Liver (tissue), 9 donors: ENCODE results near the gene SELENOI. TPM values are rescaled to one million over a fixed set of nuclear protein-coding genes. Genes with fewer than 3 reads are reported as not detected.

Source experiments
- DNase-seq: peaks from one replicate; pipeline ENCODE4 v3.0.0-alpha.2; 2017; ENCODE audit warnings: low spot score
- H3K27ac ChIP-seq, 2 donors: one replicate each; pipeline ENCODE4 v1.7.0; 2013; ENCODE audit warnings: inconsistent platforms in 2 of 2, low read length in 2 of 2, control low read depth in 1 of 2, low read depth in 1 of 2, mild to moderate bottlenecking in 1 of 2
- H3K27me3 ChIP-seq, 4 donors: one replicate each; pipeline versions ENCODE4 v1.6.1 to v1.7.0; 2013; ENCODE audit warnings: low read length in 3 of 4, inconsistent platforms in 1 of 4, mild to moderate bottlenecking in 1 of 4, moderate library complexity in 1 of 4; ENCODE audit not compliant: control insufficient read depth in 4 of 4, insufficient read depth in 4 of 4
- H3K36me3 ChIP-seq, 4 donors: one replicate each; pipeline versions ENCODE4 v1.6.1 to v1.7.0; 2013; ENCODE audit warnings: low read length in 3 of 4, mild to moderate bottlenecking in 3 of 4, low read depth in 1 of 4, moderate library complexity in 1 of 4; ENCODE audit not compliant: control insufficient read depth in 4 of 4, insufficient read depth in 3 of 4
- H3K4me1 ChIP-seq, 4 donors: one replicate each; pipeline versions ENCODE4 v1.6.1 to v1.7.0; 2013; ENCODE audit warnings: low read length in 3 of 4, mild to moderate bottlenecking in 3 of 4, moderate library complexity in 1 of 4; ENCODE audit not compliant: control insufficient read depth in 4 of 4, insufficient read depth in 4 of 4
- H3K4me3 ChIP-seq, 3 donors: one replicate each; pipeline versions ENCODE4 v1.6.1 to v1.7.0; 2013; ENCODE audit warnings: low read length in 3 of 3, control low read depth in 1 of 3, low read depth in 1 of 3, mild to moderate bottlenecking in 1 of 3
- H3K9ac ChIP-seq, 2 donors: one replicate each; pipeline ENCODE4 v1.7.0; 2013; ENCODE audit warnings: low read length in 2 of 2, mild to moderate bottlenecking in 2 of 2, moderate library complexity in 2 of 2, control low read depth in 1 of 2, low read depth in 1 of 2
- H3K9me3 ChIP-seq, 4 donors: one replicate each; pipeline versions ENCODE4 v1.6.1 to v1.7.0; 2013; ENCODE audit warnings: low read length in 3 of 4; ENCODE audit not compliant: control insufficient read depth in 4 of 4
- ATF3 ChIP-seq: IDR thresholded peaks from 2 replicates; pipeline ENCODE4 v1.6.1; 2016; ENCODE audit warnings: antibody characterized with exemption
- CTCF ChIP-seq: fragments of 150-350 bp; IDR thresholded peaks from 2 replicates; pipeline ENCODE4 v1.5.1; 2017; ENCODE audit warnings: improper control_type of control experiment, low read depth, low read length; ENCODE audit not compliant: missing input control
- EGR1 ChIP-seq, 2 donors: IDR thresholded peaks; 2 replicates each; pipeline ENCODE4 v1.6.1; 2016 to 2018; ENCODE audit warnings: antibody characterized with exemption in 2 of 2, low read depth in 2 of 2
- FOXA1 ChIP-seq: IDR thresholded peaks from 2 replicates; pipeline ENCODE4 v1.6.1; 2016; ENCODE audit warnings: antibody characterized with exemption
- FOXA2 ChIP-seq: IDR thresholded peaks from 2 replicates; pipeline ENCODE4 v1.6.1; 2016; ENCODE audit warnings: antibody characterized with exemption
- GABPA ChIP-seq, 2 donors: IDR thresholded peaks in 1 of 2; conservative IDR thresholded peaks in 1 of 2; 2 replicates each; pipeline ENCODE4 v1.6.1; 2016; ENCODE audit warnings: antibody characterized with exemption in 2 of 2, mild to moderate bottlenecking in 1 of 2, moderate library complexity in 1 of 2
- HNF4A ChIP-seq, 2 donors: conservative IDR thresholded peaks; 2 replicates each; pipeline ENCODE4 v1.6.1; 2016; ENCODE audit warnings: antibody characterized with exemption in 2 of 2, mild to moderate bottlenecking in 2 of 2
- HNF4G ChIP-seq: IDR thresholded peaks from 2 replicates; pipeline ENCODE4 v1.6.1; 2016; ENCODE audit warnings: antibody characterized with exemption
- JUND ChIP-seq, 2 donors: IDR thresholded peaks; 2 replicates each; pipeline ENCODE4 v1.6.1; 2016; ENCODE audit warnings: antibody characterized with exemption in 2 of 2
- MAX ChIP-seq: IDR thresholded peaks from 2 replicates; pipeline ENCODE4 v1.6.1; 2016; ENCODE audit warnings: antibody characterized with exemption
- NR2F2 ChIP-seq: IDR thresholded peaks from 2 replicates; pipeline ENCODE4 v1.6.1; 2016; ENCODE audit warnings: antibody characterized with exemption
- RAD21 ChIP-seq, 2 donors: IDR thresholded peaks; 2 replicates each; pipeline ENCODE4 v1.6.1; 2016; ENCODE audit warnings: antibody characterized with exemption in 2 of 2, mild to moderate bottlenecking in 2 of 2
- REST ChIP-seq: IDR thresholded peaks from 2 replicates; pipeline ENCODE4 v1.6.1; 2016; ENCODE audit warnings: antibody characterized with exemption, mild to moderate bottlenecking
- SP1 ChIP-seq: IDR thresholded peaks from 2 replicates; pipeline ENCODE4 v1.6.1; 2018; ENCODE audit warnings: antibody characterized with exemption, mild to moderate bottlenecking
- YY1 ChIP-seq: IDR thresholded peaks from 2 replicates; pipeline ENCODE4 v1.6.1; 2016; ENCODE audit warnings: antibody characterized with exemption, mild to moderate bottlenecking
- WGBS: extraction: QIAGEN DNeasy Blood & Tissue Kit; methylation state at CpG from one replicate; pipeline ENCODE4 v1.1.7; 2013; 5-methylcytosine and 5-hydroxymethylcytosine counted together
- polyA plus RNA-seq, 2 donors: library from polyadenylated mRNA; stranded (reverse) in 1 of 2; unstranded in 1 of 2; fragments of 200-250 nt in 1 of 2; fragments of >200 nt in 1 of 2; fragmentation: Nextera tagmentation in 1 of 2; extraction: Ambion mirVana in 1 of 2; gene quantifications; one replicate each; pipeline versions ENCODE4 v1.2.1 to v1.2.3, GENCODE V29; 2013 to 2015
- total RNA-seq, 2 donors: library from RNA; depleted of rRNA; stranded (reverse); fragments of >200 nt; gene quantifications; one replicate each; pipeline ENCODE4 v1.2.3, GENCODE V29; 2014
- donor health status: healthy.
- donor health status: healthy.
- donor health status: healthy.
- donor health status: healthy.
- donor health status: healthy.

Gene SELENOI
- total and polyA plus RNA-seq, 4 donors = 6.2 to 55.9 (median 17.5) TPM

- Histone ChIP-seq H3K27ac (no peak overlapping the region), H3K9me3 (no peaks in the 10 kb centered on the region), H3K9ac (no peak overlapping the region), H3K4me3 (no peak overlapping the region), H3K36me3 (peaks cover 0 to 5% (median 5%) of the 10 kb centered on the region in 4 donors), H3K27me3 (no peaks in the 10 kb centered on the region), H3K4me1 (peaks cover 0 to 4% (median 3%) of the 10 kb centered on the region in 4 donors)
- DNase-seq = no peak
- no peak for TF ChIP-seq NR2F2
- no peak for TF ChIP-seq RAD21 (IDR thresholded peaks at IDR 0.05)
- TF ChIP-seq YY1 = no peak
- no peak for TF ChIP-seq FOXA2
- WGBS = 58% methylated on average over 4 of the region's 4 CpGs
These were observed 53.9 kb downstream of the SELENOI start for GRCh38 chr2:26399771-26400376.

- TF ChIP-seq YY1 = no peak
- TF ChIP-seq EGR1 (IDR thresholded peaks at IDR 0.05; ENCODE audit: low read depth in 2 of 2) = no peak
- TF ChIP-seq FOXA1 = no peak
- no peak for TF ChIP-seq HNF4G
- no peak for TF ChIP-seq ATF3
- no peak for TF ChIP-seq REST
- no peak for TF ChIP-seq RAD21 (IDR thresholded peaks at IDR 0.05)
- no peak for TF ChIP-seq JUND (IDR thresholded peaks at IDR 0.05)
- no peak for TF ChIP-seq FOXA2
- no peak for TF ChIP-seq SP1
- no peak for TF ChIP-seq CTCF
- TF ChIP-seq NR2F2 = no peak
- TF ChIP-seq MAX = no peak
- TF ChIP-seq HNF4A (conservative IDR thresholded peaks at IDR 0.05) = no peak
- TF ChIP-seq GABPA (IDR thresholded peaks at IDR 0.05 in 1 of 2, conservative IDR thresholded peaks at IDR 0.05 in 1 of 2) = no peak
- H3K4me1 ChIP-seq = peaks cover 0 to 4% (median 3%) of the 10 kb centered on the region in 4 donors
- no peak overlapping the region for H3K4me3 ChIP-seq
- H3K27ac ChIP-seq = no peak overlapping the region
- peaks cover 0 to 5% (median 2%) of the 10 kb centered on the region in 4 donors for H3K36me3 ChIP-seq
- 88% methylated on average over 5 of the region's 5 CpGs for WGBS
- DNase-seq = no peak
- no peaks in the 10 kb centered on the region for H3K27me3 ChIP-seq
- no peaks in the 10 kb centered on the region for H3K9me3 ChIP-seq
- H3K9ac ChIP-seq = no peak overlapping the region
These were observed 54.8 kb downstream of the SELENOI start for GRCh38 chr2:26400723-26401122.
